Stimulated activated CD8-positive, alpha-beta memory T cell treated with anti-CD3 and anti-CD28 coated beads, Interleukin-2, amount 100 ng/mL, for 1 hour (primary cell): ENCODE measurements around the gene DSG3.

Source experiments
- DNase-seq, 2 donors: peaks; one replicate each; pipeline ENCODE4 v3.0.0-alpha.2; 2020; ENCODE audit warnings: low read depth in 2 of 2

The DSG3 gene, protein sequence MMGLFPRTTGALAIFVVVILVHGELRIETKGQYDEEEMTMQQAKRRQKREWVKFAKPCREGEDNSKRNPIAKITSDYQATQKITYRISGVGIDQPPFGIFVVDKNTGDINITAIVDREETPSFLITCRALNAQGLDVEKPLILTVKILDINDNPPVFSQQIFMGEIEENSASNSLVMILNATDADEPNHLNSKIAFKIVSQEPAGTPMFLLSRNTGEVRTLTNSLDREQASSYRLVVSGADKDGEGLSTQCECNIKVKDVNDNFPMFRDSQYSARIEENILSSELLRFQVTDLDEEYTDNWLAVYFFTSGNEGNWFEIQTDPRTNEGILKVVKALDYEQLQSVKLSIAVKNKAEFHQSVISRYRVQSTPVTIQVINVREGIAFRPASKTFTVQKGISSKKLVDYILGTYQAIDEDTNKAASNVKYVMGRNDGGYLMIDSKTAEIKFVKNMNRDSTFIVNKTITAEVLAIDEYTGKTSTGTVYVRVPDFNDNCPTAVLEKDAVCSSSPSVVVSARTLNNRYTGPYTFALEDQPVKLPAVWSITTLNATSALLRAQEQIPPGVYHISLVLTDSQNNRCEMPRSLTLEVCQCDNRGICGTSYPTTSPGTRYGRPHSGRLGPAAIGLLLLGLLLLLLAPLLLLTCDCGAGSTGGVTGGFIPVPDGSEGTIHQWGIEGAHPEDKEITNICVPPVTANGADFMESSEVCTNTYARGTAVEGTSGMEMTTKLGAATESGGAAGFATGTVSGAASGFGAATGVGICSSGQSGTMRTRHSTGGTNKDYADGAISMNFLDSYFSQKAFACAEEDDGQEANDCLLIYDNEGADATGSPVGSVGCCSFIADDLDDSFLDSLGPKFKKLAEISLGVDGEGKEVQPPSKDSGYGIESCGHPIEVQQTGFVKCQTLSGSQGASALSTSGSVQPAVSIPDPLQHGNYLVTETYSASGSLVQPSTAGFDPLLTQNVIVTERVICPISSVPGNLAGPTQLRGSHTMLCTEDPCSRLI

DNA sequence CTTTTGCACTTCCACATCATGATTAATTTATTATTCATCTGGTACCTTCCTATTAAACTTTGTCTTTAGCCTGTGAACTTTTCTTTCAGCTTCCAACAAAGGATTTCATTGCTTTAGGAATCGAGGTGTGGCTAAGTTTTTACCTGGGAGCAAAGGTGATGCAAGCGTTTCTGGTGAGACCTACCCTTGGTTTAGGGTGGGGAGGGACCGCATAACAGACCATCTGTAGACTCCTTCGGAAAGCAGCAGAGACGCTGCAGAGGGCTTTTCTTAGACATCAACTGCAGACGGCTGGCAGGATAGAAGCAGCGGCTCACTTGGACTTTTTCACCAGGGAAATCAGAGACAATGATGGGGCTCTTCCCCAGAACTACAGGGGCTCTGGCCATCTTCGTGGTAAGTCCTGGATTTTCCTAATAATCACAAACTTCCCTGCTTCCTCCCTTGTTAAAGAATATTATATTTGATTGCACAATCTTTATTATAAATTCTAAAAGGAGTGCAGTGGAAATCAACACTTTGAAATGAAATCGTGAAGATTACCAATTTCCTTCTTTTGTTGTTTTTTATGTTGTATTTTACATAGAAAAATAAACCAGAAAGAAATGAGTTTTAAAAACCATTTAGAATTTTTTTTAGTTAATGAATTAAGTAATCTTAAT, at the start of gene DSG3:
Gene DSG3 (plus strand): TSS at position 212 of the 662 bp plus-strand sequence. CDS start 137 bp downstream, at position 349.
- DNase-seq = no peak

DNA sequence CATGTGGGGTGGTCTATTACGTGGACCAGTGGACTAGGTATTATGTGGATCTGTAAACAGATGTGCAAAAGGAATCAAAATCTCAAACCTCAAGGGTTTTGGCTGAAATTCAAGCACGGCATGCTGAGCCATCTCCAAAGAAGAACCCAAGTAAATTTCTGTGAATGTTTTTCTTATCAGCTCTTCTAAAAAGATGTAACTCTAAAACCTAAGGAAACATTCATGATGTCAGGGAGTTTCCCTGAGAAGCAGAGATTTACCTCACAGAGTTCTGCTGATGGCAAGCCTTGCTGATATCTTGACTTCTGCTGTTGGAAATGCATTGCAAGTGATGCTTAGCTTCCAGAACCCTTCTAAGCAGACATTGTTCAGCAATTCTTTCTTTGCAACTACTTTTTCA, 49.4 kb upstream of the DSG3 start:
- DNase-seq = no peak

DNA sequence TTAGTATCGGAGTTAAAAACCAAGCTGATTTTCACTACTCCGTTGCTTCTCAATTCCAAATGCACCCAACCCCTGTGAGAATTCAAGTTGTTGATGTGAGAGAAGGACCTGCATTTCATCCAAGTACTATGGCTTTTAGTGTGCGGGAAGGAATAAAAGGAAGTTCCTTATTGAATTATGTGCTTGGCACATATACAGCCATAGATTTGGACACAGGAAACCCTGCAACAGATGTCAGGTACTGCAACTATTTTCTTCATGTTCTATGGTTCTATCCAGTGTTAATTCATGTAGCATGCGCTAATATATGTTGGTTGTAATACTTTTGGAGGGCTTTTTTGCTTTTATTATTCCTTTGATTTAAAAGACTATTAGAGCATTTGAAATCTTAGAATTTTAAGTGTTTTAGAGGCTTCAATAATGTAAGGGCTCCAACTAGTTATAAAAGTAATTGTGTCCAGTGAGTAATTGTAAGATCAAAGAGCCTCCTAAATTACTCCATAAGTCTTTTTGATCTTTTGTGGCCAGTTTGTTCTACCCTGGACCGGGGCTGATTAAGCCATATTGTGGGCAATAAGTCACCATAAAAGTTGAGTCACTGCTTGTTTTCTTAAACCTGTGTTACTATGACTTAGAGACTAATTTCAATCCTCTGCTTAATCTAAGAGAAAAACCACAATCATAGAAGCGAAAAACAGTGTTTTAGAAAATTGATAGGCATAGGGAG, 48.1 kb upstream of the DSG3 start:
- no peak for DNase-seq

DNA sequence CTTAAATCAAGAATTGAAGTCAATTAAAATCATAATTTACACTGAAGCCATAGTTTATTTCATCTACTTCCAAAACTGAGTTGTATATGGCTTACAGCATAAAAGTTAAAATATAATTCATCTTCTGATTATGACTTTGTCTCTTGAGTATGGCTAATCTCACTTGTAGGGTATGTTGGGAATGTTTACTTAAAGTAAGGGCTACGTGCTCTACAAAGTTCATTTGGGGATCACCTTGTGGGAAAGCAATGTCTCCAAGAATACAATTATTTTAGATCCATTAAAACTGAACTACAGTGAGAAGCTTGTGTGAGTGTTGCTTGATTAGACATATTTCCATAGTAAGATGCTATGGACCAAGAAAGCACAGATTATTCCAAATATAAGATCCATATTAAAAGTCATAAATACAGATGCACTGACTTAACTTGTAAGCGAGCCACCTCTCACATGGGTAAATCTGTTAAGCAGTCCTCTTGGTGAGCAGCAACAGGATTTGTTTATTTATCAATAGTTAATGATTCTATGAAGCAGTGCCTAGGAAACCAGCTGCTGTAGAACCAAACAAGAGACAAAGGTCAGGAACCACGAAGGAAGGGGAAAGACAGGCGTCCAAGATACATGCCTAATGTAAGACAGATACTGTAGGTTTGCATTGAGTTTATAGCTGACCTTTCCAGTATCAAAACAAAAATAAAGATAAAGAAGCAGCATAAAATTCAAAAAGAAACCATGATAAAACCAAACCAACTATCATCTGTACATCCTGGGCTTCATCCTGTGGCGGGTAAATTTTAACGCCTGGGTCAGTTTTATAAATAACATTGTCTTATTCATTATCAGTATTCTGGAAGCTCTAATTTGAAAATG, 46.1 kb upstream of the DSG3 start:
- no peak for DNase-seq

DNA sequence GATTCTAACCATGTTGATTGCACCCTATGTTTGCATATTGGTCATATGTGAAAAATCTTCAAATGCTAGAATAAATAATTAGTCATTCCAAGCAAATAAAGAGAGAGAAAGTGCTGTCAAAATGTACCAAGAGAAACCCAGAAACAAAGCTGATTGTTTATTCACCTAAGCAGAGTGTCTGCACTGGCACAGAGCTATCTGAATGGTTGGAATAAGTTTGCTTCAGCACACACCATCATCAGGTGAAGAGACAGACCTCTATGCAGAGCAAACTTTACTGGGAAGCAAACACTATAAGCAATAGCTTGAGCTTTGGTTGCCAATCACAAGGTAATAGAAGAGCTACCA, 45.5 kb upstream of the DSG3 start:
- no peak for DNase-seq

DNA sequence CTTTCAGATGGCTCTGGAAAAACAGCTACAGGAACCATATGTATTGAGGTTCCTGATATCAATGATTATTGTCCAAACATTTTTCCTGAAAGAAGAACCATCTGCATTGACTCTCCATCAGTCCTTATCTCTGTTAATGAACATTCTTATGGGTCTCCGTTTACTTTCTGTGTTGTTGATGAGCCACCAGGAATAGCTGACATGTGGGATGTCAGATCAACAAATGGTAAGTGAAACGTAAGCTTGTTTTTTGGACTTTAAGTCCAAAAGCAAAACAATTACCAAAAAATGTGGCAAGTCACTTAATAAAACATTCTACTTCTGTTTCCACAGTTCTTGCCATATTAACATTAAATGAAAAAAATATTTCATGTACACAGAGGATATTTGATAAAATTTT, 44.1 kb upstream of the DSG3 start:
- no peak for DNase-seq

DNA sequence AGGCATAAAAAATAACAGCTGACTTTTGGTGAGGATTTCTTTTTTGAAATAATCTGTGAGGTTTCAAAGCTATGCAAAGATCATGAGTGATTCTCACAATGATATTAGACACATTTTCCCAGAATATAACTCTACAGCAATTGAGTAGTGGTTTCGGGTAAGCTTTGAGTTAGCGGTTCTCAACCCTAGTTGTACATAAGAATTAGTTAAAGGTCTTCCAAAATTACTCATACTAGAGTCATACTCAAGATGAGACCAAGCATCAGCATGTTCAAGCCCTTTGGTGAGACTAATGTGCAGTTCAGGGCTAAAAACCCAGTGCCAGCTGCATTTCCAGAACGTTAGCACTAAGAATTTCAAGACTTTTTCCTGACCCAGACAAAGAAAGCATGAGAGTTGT, 39.9 kb upstream of the DSG3 start:
- DNase-seq = no peak

DNA sequence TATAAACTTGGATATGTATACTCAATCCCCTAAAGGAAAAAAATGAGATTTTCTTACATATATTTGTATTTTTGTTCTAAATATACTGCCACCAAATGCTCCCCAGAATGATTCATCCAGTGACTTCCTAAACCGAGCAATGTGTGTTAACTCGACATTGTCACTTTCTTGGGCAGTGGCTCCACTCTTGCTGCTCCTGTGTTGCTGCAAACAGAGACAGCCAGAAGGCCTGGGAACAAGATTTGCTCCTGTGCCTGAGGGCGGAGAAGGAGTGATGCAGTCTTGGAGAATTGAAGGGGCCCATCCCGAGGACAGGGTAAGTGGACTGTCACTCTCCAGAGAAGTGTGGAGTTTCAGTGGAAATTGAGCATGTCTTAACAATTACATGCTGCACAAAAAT, 38.3 kb upstream of the DSG3 start:
- DNase-seq = no peak

DNA sequence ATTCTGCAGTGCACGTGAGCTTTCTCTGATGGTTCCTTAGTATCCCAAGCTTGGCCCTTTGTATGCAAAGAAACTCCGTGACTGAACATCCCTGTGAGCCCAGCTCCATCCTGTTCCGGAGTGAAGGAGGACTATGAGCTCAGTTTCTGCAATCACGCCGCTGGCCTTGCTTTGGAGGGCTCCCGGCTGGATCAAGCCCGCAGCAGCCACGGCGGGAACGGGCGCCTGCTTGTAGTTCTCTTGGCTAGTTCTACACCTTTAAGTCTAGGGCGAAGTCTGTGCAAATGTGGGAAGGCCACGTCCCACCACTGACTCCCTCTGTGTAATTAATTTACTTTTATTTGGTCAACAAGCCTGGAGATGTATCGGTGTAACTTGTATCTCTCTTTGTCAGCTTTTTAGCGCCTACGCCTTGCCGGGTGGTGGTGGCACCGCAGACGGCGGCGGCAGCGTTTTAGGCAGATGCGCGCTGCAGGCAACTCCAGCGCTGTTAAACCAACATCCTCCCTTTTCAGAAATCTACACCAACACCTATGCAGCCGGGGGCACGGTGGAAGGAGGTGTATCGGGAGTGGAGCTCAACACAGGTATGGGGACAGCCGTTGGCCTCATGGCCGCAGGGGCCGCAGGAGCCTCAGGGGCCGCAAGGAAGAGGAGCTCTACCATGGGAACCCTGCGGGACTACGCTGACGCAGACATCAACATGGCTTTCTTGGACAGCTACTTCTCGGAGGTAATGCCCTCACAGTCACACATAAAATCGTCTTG, 36.6 kb upstream of the DSG3 start:
- no peak for DNase-seq

DNA sequence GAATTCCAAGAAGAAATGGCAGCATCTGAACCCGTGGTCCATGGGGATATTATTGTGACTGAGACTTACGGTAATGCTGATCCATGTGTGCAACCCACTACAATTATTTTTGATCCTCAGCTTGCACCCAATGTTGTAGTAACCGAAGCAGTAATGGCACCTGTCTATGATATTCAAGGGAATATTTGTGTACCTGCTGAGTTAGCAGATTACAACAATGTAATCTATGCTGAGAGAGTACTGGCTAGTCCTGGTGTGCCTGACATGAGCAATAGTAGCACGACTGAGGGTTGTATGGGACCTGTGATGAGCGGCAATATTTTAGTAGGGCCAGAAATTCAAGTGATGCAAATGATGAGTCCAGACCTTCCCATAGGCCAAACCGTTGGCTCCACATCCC, 34.4 kb upstream of the DSG3 start:
- no peak for DNase-seq

DNA sequence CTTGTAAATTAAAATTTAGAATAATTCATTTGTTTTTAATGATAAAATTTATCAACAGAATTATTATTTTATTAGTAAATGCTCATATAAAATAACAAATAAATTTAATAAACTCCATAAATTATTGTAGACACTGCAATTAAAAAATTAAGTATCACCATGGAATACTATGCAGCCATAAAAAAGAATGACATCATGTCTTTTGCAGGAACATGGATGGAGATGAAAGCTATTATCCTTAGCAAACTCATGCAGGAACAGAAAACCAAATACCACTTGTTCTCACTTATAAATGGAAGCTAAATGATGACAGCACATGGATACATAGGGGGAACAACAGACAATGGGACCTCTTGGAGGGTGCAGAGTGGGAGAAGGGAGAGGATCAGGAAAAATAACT, 29.7 kb upstream of the DSG3 start:
- no peak for DNase-seq

DNA sequence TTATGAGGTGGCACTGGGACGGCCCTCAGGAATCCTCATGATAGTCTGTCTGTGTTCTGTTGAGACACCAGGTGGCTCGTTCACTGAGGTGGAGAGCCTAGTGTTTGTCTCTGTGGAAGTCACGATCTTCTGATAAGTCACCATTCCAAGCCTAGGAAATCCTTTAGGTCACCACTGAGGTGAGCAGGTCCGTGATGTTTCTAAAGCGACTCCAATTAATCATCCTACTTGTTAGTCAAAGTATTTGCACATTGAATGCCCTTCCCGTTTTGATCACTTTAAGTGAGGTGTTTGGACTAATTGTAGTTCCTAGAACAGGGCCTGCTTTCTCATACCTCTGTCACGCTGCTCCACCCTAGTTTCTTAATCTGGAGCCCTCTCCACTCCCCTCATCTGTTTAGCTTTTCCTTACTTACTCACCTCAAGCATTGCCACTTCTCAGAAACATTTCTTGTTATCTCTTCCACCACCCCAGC, 28.0 kb upstream of the DSG3 start:
- no peak for DNase-seq

DNA sequence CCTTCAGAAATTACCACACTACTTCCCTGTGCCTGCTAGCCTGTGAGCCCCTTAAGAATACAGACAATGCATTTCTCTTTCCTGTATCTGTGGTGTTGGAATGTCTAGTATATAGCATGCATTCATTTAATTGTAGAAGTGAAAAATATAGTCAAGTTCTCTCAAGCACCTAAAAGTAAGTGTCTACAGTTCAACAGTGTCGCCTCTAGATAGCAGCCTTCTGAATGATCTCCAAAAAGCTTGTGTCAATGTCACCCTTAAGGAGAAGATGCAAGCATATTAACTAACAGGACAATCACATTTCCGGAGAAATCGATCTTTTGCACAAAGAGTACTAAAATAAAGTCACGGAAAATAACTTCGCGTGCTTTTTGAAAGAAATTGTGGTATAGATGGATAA, 27.5 kb upstream of the DSG3 start:
- DNase-seq = no peak

DNA sequence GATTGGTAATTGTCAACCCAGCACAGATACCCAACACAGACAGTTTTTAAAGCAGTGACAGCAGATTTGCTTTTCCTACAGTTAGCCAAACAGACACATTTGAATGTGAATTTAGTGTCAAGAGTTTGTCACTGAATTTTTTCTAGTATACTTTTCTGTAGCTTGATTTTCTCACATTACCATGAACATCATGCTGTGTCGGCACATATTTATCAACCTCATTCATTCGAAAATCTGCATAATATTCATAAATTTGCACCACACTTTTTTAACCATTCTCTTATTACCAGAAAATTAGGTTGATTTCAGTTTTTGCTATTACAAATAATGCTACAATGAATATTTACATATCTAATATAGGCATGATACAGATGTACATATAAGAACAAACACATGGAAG, 27.0 kb upstream of the DSG3 start:
- DNase-seq = no peak

DNA sequence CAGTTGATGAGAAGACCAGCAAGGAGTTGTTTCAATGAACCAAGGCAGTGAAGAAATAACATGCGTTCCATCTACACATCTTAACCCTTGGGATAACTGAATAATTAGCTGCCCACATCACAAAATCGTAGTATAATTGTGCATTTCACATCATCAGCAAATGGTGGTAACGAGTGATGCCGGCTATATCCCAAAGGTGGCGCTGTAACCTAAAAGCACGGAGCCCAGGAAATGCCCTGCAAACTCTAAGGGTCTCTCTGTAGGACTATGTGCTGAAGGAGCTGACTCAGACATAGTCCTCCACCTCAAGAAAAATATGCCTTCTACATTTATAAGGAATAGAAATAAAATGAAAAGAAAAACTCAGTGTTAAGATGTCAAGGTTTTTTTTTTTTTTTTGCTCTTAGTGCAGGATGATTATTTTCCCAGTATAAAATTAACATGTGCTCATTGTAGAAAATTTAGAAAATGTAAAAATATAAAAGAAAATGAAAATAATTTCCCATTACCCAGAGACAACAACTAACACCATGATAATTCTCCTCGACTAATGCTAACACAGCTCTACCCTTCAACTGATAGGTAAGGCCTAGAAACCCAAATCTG, 23.1 kb upstream of the DSG3 start:
- DNase-seq = no peak

DNA sequence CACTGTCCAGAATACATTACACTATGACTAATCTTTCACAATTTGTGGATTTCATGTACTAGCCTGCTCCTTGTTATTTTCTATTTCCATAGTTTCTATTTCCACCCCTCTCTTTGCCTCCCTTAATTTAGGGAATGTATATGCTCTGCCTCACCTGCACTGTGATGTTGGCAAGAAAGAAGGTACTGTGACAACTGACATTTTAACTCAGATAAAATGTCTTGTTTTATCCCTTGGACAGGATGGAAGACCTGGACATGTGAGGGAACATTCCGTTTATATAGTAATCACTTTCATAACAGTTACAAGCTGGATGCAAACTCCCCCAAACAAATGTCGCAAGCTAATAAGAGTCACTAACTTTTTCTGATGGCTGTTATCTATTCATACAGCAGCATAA, 21.5 kb upstream of the DSG3 start:
- DNase-seq = no peak

DNA sequence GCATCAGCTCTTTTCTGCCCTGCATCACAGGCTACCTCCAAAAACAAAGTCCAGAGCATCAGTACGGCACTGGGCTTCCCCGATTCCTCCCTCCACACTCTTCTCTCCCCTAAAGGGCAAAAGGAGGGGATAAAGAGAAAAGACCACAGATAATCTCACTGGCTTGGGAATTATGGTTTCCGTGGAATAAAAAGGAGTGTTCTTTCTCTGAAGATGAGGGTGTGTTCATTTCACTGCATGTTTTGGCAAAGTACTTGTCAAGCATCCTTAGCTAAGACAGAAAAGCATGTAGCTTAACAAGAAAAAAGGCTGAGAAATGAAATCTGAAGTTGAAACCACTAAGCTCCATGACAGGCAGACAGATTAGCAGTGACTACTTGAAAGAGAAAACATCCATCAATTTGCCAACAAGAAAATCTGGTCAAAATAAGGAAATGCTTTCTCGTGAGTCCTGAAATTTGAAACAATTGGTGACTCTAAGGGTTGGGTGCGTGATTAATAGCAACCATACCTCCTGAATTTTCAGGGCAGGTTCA, 20.6 kb upstream of the DSG3 start:
- DNase-seq = no peak

DNA sequence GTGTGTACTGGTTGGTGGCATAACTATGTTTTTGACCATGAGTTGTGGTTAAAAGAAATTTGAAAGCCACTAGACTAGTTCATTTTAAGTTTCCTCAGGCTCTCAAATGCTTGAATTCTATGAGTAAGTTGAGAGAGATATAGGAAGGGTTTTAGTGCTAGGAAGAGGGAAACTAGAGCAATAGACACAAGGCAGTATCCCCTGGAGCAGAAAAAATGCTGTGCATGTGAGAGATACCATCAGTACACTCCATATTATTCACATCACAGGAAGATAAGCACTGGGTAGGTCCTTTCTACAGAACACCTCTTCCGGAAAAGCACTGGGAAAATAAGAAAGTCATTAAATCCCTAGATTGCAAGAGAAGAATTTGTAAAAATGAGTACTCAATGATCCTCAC, 19.3 kb upstream of the DSG3 start:
- no peak for DNase-seq

DNA sequence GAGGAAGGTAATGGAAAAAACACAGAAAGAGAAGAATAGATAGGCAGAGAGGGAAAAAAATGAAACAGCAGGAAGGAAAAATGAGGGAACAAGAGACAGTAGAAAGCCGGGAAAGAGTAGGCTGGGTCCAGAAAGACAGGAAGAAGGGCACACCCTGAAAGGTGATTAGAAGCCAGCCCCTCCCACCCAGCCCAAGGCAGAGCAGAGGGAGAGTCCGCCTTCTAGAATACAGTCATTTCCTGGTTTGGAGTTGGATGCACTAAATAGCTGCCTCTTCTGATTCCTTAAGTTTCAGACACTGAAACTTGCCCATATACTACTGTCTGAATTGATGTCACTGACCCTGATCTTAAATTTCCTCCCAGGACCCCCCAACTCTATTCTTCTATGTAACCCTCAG, 17.9 kb upstream of the DSG3 start:
- no peak for DNase-seq
